ENCODE results near the gene SLC15A3. TPM values are rescaled to one million over a fixed set of nuclear protein-coding genes. Genes with fewer than 3 reads are reported as not detected.

SLC15A3 gene
- total RNA-seq, 3 donors from 2014 or later = 3.8 to 6.1 (median 5.5) TPM

DNA sequence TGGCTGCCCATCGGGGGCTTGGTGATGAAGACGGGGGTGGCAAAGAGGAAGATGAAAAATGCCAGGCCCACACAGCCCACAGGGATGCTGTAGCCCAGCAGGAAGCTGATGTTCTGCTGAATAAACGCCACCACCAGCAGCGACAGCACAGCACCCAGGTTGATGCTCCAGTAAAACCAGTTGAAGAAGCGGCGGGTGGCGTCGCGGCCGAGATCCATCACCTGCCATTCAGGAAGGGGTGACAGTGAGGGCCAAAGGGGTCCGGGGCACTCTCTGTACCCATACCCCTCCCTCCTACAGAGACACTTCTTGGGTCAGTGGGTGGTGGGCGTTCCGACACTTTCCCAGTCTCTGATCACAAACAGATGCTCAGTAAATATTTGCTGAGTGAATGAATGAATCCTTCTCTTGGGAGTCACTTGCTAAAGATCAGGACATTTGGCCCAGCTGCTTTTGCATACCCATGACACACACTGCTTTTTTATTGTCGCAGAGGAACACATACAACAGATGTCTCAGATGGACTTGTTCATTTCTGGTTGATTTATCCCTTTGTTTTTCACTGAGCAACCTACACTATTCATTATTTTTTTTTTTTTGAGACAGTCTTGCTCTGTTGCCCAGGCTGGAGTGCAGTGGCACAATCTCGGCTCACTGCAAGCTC is 5.2 kb downstream of the SLC15A3 start:
- no peak for DNase-seq
- H3K9me3 Mint-ChIP-seq = no peaks in the 10 kb centered on the region
- no peak for ATAC-seq
- no peak overlapping the region for H3K4me3 Mint-ChIP-seq
- peaks cover 14% of the 10 kb centered on the region for H3K4me1 Mint-ChIP-seq (ENCODE audit: low read depth)
- peaks cover 6% of the 10 kb centered on the region for H3K36me3 Mint-ChIP-seq (ENCODE audit: insufficient read depth)
- peaks cover 7% of the 10 kb centered on the region for H3K27me3 Mint-ChIP-seq (ENCODE audit: low read depth)

DNA sequence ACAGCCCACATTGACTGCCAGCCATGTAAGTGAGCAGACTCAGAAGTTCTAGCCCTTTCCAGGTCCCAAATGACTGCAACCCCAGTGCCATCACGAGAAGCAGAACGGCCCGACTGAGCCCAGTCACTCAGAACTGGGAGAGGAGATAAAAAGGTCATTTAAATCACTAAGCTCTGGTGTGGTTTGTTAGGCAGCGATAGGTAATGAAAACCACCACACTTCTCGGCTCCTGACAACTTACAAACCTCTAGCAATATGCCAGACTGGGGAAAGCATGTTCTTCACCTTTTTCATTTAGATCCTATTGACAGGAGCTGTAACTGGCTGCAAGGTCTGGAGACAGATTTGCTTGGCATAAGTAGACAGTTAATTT is 6.7 kb downstream of the SLC15A3 start:
- Mint-ChIP-seq H3K9me3 (no peaks in the 10 kb centered on the region), H3K36me3 (ENCODE audit: insufficient read depth) (peaks cover 8% of the 10 kb centered on the region), H3K27me3 (ENCODE audit: low read depth) (peaks cover 7% of the 10 kb centered on the region), H3K4me1 (ENCODE audit: low read depth) (peaks cover 10% of the 10 kb centered on the region), H3K4me3 (no peak overlapping the region)
- ATAC-seq = no peak
- no peak for DNase-seq

DNA sequence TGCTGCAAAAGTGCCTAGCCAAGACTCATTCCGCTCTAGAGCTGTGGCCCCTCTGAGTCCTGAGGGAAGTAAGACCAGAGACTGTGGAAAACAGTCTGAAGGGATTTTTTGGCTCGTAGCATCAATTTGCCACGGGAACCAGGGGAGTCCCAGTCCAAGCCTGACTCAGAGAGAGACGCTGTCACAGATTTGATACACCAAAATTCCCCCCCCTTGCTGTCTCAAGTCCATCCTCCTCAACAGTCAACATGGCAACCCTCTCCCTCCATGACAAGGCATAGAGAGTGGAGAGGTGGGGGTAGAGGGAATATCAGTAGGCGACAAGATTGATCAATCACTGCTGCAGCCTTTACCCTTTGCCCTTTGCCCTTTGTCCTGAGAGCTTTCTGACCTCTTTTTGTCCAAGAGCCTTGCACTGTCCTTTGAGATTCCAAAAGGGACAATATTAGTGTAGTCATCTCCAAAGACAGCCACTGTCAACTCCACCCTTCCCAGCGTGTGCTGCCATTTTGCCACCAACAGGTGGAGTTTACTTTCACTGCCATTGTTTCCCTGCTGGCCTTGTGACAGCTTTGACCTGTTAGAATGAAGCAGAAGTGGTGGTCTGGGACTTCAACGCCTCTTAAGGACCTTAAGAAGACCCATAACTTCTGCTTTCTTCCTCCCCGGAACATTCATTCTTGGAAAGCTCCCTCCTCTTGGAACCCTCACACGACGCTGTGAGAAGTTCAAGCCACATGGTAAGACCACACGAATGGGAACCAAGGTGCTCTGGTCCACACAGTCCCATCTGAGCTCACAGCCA is 7.3 kb downstream of the SLC15A3 start:
- DNase-seq (no peak), ATAC-seq (no peak)
- Mint-ChIP-seq H3K27me3 (ENCODE audit: low read depth) (peaks cover 5% of the 10 kb centered on the region), H3K36me3 (ENCODE audit: insufficient read depth) (peaks cover 8% of the 10 kb centered on the region), H3K9me3 (no peaks in the 10 kb centered on the region), H3K4me3 (no peak overlapping the region), H3K4me1 (ENCODE audit: low read depth) (peaks cover 7% of the 10 kb centered on the region)

DNA sequence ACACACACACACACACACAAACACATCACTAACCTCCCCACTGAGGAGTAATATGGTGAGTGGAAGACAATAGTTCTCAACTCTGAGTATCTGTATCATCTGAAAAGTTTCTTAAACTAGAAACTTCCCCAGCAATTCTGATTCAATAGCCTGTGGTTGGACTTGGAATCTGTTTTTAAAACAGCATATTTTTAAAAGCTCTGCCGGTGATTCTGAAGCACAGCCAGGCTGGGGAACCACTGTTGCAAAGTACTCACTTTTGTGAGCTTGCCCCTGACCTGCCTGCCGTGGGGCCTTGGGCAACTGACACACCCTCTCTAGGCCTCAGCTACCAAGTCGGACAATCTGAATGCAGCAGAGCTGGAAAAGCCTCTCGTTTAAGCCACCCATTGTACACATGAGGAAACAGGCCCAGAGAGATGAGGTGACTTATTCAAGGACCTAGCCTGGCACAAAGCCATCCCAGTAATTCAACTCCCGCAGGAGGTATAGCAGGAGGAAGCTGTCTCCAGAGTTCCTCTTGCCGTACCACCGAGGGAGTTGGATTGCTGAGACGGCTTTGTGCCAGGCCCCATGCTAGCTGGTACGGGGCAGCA is 8.9 kb downstream of the SLC15A3 start:
- Mint-ChIP-seq H3K9me3 (no peaks in the 10 kb centered on the region), H3K27me3 (ENCODE audit: low read depth) (no peaks in the 10 kb centered on the region), H3K36me3 (ENCODE audit: insufficient read depth) (peaks cover 8% of the 10 kb centered on the region), H3K4me3 (no peak overlapping the region), H3K4me1 (ENCODE audit: low read depth) (peaks cover 3% of the 10 kb centered on the region)
- ATAC-seq (no peak), DNase-seq (no peak)

DNA sequence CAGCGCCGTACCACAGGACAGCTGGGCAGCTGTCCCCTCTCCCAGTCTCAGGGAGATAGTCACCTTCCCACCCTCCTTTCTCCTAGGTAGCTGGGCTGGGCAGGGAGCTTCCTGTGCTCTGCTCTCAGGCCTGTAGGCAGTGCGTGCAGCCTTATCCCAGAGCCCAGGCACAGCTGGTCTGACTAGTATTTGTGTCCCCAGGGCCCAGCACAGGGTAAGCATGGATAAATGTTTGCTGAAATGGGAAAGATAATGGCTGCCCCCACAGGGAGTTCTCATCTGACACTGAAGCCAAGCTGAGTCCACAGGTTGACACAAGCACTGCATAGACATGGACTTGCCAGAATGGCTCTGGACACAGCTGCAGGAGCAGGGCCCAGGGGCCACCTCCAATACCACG is 9.8 kb downstream of the SLC15A3 start:
- H3K4me3 Mint-ChIP-seq = no peak overlapping the region
- ATAC-seq (no peak), DNase-seq (no peak)
- H3K4me1 Mint-ChIP-seq (ENCODE audit: low read depth) = peaks cover 3% of the 10 kb centered on the region
- H3K9me3 Mint-ChIP-seq = no peaks in the 10 kb centered on the region
- H3K36me3 Mint-ChIP-seq (ENCODE audit: insufficient read depth) = peaks cover 8% of the 10 kb centered on the region
- H3K27me3 Mint-ChIP-seq (ENCODE audit: low read depth) = no peaks in the 10 kb centered on the region

DNA sequence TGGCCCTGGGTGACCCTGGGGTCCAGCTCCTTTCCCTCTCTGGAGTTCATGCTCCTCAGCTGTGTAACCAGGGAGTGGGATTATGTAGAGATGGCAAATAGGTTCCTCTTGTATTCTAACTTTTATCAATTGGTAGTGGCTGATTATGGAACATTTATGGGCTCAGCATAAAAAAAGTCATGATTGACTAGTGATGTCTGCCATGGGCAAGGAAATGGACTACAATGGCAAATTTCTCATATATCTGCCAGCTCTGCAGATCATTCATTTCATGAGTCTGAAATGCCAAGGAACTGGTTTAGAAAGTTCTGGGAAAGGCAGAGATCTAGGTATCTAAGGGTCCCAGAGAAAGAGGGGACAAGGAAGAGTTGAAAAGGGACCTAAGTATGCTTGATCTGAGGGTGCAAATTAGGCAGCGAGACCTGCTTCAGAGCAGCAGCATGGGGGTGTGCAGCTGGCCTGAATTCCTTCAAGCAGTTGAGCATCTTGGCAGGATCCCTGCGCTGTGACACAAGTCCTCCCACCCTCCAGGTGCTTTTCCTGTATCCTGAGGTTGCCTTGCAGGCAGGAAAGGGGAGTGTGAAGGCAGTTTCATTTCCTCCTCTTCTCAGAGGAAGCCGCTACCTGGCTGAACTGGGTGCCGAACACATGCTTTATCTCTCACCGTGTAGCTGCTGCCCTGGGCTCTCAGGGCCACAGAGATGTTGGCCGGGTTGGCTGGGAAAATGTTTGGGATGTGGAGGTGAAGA is 10.4 kb downstream of the SLC15A3 start:
- no peak for ATAC-seq

DNA sequence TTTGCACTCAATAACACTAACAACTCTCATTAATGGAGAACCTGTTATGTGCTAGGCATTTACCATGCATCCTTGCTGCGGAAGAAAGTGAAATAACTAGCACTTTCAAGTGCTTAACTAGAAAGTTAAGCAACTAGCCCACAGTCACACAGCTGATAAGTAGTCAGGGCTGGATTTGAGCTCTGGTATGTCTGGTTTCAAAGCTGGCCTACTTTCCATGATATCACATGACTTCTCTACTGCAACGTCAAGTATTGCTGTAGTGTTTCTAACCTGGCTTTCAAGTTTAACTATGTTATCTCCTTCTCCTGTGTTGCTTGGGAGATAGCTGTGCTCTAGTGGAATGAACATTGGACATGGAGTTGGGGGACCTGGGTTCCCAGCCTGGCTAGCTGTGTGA is 12.1 kb downstream of the SLC15A3 start:
- Mint-ChIP-seq H3K9me3 (no peaks in the 10 kb centered on the region), H3K4me3 (no peak overlapping the region), H3K27me3 (ENCODE audit: low read depth) (no peaks in the 10 kb centered on the region), H3K36me3 (ENCODE audit: insufficient read depth) (peaks cover 5% of the 10 kb centered on the region), H3K4me1 (ENCODE audit: low read depth) (peaks cover 3% of the 10 kb centered on the region)
- DNase-seq (no peak), ATAC-seq (no peak)

More for the DNA sequence above, 10.4 kb downstream of the SLC15A3 start:
- Mint-ChIP-seq H3K4me3 (no peak overlapping the region), H3K4me1 (ENCODE audit: low read depth) (peaks cover 3% of the 10 kb centered on the region), H3K9me3 (no peaks in the 10 kb centered on the region), H3K27me3 (ENCODE audit: low read depth) (no peaks in the 10 kb centered on the region), H3K36me3 (ENCODE audit: insufficient read depth) (peaks cover 8% of the 10 kb centered on the region)
- DNase-seq = no peak

DNA sequence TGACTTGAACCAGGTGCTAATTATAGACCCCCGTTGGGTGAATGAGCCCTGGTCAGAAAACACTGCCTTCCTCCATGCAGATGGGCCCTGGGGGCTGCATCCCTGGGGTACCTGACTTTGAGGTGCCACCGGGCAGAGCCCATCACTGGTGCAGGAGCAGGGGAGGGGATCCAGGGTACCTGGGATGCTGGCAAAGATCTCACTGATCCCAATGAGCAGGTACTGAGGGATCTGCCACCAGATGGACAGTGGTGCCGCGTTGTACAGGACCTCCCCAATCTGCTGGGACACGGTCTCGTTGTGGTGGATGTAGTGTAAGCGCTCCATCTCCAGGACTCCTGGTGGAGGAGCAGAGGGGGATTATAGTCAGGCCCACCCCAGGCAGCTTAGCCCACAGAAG is 12.7 kb downstream of the SLC15A3 start:
- DNase-seq = no peak
- Mint-ChIP-seq H3K4me3 (no peak overlapping the region), H3K4me1 (ENCODE audit: low read depth) (peaks cover 3% of the 10 kb centered on the region), H3K9me3 (no peaks in the 10 kb centered on the region), H3K27me3 (ENCODE audit: low read depth) (no peaks in the 10 kb centered on the region), H3K36me3 (ENCODE audit: insufficient read depth) (peaks cover 5% of the 10 kb centered on the region)
- no peak for ATAC-seq

DNA sequence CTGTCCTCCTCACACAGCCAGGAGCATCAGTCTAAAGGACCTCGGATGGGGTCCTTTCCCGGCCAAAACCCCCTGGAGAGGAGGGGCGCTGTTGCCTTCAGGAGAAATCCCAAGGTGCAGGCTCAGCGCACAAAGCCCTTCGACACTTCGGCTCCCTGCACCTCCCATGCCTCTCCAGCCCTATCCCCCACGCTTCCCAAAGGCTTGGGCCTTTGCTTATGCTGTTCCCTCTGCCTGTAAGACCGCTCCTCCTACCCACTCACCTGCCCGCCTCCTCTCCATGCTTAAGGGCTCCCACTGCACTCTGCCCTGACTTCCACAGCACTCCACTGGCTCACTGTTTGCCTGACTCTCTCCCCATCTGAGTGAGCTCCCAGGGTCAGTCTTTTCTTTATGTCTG is 13.5 kb downstream of the SLC15A3 start:
- ATAC-seq (no peak), DNase-seq (no peak)
- no peaks in the 10 kb centered on the region for H3K9me3 Mint-ChIP-seq
- H3K4me3 Mint-ChIP-seq = no peak overlapping the region
- H3K27me3 Mint-ChIP-seq (ENCODE audit: low read depth) = no peaks in the 10 kb centered on the region
- H3K4me1 Mint-ChIP-seq (ENCODE audit: low read depth) = no peaks in the 10 kb centered on the region
- peaks cover 2% of the 10 kb centered on the region for H3K36me3 Mint-ChIP-seq (ENCODE audit: insufficient read depth)

DNA sequence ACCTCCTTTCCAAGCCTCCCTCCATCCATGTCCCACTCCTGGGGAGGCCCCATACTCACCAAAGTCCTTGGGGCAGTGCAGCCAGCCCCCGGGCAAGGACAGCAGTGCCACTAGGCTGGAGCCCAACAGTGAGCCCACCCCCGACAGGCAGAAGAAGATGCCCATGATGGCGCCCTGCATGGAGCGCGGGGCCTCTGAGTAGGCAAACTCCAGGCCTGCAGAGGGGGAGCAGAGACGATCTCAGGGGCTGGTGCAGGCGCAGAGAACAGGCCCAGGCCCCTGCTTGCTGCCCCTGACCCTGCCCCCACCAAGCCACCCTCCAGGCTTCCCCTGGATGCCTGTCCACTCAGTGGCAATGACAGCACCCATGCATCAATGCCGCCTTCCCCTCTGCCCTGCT is 14.2 kb downstream of the SLC15A3 start:
- H3K9me3 Mint-ChIP-seq = no peaks in the 10 kb centered on the region

DNA sequence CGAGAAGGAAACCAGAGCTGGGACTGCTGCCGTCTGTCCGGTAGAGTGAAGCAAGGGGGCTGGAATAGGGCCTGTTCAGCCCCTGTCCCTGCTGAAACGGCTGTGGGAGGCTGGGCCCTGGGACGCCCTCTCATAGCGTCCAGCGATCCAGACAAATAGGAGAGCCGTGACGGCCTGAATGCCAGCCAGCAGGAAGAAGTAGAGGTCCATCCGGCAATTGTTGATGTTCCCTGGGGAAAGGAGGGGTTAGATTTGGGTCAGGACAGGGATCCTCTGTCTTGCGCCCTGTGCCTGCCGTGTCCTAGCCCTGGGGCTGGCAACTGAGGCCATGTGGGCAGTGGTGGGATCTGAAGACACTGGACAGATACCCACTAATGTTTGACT is 14.8 kb downstream of the SLC15A3 start:
- ATAC-seq (no peak), DNase-seq (no peak)
- Mint-ChIP-seq H3K9me3 (no peaks in the 10 kb centered on the region), H3K4me3 (no peak overlapping the region), H3K27me3 (ENCODE audit: low read depth) (no peaks in the 10 kb centered on the region), H3K36me3 (ENCODE audit: insufficient read depth) (peaks cover 2% of the 10 kb centered on the region), H3K4me1 (ENCODE audit: low read depth) (no peaks in the 10 kb centered on the region)

More for the DNA sequence above, 14.2 kb downstream of the SLC15A3 start:
- peaks cover 2% of the 10 kb centered on the region for H3K36me3 Mint-ChIP-seq (ENCODE audit: insufficient read depth)
- H3K4me1 Mint-ChIP-seq (ENCODE audit: low read depth) = no peaks in the 10 kb centered on the region
- DNase-seq = no peak
- ATAC-seq = no peak
- no peaks in the 10 kb centered on the region for H3K27me3 Mint-ChIP-seq (ENCODE audit: low read depth)
- H3K4me3 Mint-ChIP-seq = no peak overlapping the region

DNA sequence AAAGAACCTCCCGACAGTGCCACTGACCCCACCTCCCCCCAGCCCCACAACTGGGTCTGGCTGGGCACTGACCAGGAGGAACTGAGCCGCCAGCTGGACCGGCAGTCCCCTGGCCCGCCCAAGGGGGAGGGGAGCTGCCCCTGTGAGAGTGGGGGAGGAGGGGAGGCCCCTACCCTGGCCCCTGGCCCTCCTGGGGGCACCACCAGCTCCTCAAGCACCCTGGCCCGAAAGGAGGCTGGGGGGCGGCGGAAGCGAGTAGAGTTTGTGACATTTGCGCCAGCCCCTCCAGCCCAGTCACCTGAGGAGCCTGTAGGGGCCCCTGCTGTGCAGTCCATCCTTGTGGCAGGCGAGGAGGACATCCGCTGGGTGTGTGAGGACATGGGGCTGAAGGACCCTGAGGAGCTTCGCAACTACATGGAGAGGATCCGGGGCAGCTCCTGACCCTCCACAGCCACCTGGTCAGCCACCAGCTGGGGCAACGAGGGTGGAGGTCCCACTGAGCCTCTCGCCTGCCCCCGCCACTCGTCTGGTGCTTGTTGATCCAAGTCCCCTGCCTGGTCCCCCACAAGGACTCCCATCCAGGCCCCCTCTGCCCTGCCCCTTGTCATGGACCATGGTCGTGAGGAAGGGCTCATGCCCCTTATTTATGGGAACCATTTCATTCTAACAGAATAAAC is 15.4 kb downstream of the SLC15A3 start:
- DNase-seq (no peak), ATAC-seq (no peak)
- no peaks in the 10 kb centered on the region for H3K9me3 Mint-ChIP-seq
- H3K27me3 Mint-ChIP-seq (ENCODE audit: low read depth) = no peaks in the 10 kb centered on the region
- H3K4me1 Mint-ChIP-seq (ENCODE audit: low read depth) = no peaks in the 10 kb centered on the region
- no peak overlapping the region for H3K4me3 Mint-ChIP-seq
- H3K36me3 Mint-ChIP-seq (ENCODE audit: insufficient read depth) = peaks cover 2% of the 10 kb centered on the region

DNA sequence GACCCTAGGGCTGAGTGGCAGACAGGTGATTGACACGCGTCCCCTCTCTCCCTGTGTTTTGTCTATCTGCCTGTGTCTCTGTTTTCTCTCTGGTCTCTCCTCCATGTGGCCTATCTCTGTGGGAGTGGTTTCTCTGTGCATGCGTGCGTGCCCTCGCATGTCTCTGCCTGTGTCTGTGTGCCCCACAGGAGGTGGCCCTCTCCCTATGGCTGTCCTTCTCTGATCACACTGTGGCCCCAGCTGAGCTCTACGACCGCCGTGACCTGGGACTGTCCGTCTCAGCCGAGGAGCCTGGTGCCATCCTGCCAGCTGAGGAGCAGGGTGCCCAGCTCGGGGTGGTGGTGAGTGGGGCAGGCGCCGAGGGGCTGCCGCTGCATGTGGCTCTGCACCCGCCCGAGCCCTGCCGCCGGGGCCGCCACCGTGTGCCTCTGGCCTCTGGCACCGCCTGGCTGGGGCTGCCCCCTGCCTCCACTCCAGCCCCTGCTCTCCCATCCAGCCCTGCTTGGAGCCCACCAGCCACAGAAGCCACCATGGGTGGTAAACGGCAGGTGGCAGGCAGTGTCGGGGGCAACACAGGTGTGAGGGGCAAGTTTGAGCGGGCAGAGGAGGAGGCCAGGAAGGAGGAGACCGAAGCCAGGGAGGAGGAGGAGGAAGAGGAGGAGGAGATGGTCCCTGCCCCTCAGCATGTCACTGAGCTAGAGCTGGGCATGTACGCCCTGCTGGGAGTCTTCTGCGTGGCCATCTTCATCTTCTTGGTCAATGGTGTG is 16.1 kb downstream of the SLC15A3 start:
- ATAC-seq = no peak
- no peak for DNase-seq
- no peaks in the 10 kb centered on the region for H3K9me3 Mint-ChIP-seq
- no peaks in the 10 kb centered on the region for H3K36me3 Mint-ChIP-seq (ENCODE audit: insufficient read depth)
- H3K4me1 Mint-ChIP-seq (ENCODE audit: low read depth) = no peaks in the 10 kb centered on the region
- no peaks in the 10 kb centered on the region for H3K27me3 Mint-ChIP-seq (ENCODE audit: low read depth)
- no peak overlapping the region for H3K4me3 Mint-ChIP-seq
